Right hindlimb (tissue), 1 donor: Measurements from ENCODE around the gene AKAP8L.
A peak's percentile ranks its signal among the peaks of the same experiment; 100 is the strongest.

Source experiments
- DNase-seq: peaks from one replicate; pipeline ENCODE4 v3.0.0-alpha.2; 2018

The AKAP8L gene

DNA sequence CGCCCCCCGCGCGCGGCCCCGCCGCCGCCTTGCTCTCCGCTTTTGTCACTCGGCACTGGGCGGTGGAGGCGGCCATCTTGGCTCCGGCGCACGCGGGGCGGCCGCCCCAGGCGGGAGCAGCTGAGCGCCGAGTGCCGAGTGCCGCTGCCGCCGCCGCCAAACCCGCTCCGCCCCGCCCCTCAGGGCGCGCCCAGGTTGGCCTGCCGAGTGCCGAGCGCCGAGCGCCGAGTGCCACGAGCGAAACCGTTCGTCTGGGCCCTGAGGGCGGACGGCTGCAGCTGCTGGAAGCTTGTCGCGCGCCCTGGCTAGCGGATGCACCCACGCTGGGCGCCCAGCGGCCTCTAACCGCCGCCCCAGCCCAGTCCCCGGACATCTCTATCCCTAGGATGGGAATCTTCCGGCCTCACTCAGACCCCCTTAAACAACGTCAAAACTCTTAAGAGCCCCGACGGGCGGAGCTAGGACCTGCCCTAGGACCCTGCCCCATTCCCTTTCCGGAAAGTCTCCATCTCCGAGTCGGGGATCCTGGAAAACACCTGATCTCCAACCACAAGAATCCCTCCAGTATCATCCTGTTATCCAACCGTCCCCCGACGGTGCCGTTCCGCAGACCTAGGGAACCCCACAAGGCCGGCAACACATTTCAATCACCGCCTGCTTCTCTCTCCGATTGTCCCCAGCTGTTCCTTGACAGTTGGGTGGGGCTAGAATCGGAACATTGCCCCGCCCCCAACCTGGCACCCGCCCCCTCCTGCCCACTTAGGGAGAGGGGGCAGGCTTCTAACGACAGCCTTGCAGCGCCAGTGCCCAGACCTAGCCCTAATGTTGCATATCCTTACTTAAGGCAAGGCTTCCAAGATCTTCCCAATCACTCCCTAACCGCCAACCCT, 14.1 kb upstream of the AKAP8L start:
- peak; percentile 95 for DNase-seq

DNA sequence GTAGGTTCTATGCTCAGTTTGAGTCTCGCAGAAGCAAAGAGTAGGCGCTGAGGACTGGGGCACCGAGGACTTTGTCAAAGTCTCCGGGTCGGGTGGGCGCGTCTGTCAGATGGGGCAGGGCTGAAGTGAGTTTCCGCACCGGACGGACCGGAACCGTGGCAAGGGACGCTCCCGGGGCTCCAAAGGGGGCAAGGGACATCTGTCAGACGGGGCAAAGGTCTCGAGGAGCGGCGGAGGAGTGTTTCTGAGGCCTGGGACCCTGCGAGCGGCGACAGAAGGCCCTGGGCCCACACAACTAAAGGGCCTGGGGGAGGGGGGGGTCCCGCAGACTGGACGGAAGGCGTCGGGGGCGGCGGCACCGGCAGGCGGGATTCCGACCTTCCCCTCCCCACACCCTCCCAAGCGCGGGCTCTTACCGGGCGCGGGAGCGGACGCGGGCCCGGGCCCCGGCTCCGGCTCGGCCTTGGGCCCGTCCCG, 13.3 kb upstream of the AKAP8L start:
- DNase-seq, result no peak

DNA sequence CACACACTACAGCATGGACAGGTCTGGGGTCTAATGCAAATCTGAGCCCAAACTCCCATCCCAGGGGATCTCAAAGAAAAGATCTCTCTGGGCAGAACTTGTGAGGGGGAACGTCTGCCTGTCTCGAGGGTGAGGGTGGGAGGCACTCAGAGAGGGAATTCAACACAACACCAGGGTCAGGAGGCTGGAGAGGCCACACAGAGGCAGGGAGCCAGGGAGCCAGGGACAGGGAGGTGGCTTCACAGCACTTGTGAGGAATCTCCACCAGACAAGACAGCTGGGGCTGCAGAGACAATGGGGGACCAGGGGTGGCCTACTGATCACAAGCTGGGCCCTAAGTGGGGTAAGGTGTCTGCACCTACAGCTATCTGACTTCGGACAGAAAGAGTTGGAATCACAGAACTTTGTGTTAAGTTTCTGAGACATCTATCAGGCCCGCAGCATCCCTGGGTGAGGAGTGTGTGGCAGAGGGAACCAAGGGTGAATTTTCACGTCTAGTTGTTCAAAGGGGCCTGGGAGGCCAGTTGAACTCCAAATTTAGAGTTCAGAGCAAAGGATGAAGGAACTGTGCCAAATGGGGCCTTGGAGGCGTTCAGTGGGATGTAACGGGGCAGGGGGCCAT, 12.7 kb upstream of the AKAP8L start:
- DNase-seq, result no peak

DNA sequence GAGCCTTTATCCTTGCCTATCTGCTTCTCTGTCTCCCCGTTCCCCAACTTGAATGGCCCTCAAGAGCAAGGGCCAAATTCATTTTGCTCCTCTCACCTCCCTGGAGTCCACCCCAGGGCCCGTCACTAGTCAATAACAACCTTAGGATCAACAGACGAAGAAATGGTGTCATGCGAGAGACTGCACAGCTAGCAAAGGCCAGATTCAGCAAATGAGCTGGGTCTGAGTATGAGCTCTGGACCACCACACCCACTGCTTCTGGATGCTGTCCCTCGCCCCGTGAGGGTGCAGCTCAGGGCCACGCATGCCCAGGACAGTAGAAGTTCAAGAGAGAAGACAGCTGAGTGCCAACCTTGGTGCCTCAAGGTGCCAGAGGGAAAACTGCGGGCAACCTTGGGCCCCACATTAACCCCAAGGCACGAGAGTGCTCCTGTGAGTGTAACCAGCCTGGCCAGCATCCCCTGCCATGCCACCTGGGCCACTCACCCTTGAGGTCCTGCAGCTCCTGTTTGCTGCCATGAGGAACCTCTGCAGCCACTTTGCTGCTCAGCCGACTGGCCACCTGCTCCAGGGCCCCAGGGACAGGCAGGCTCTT, 11.8 kb upstream of the AKAP8L start:
- no peak for DNase-seq

DNA sequence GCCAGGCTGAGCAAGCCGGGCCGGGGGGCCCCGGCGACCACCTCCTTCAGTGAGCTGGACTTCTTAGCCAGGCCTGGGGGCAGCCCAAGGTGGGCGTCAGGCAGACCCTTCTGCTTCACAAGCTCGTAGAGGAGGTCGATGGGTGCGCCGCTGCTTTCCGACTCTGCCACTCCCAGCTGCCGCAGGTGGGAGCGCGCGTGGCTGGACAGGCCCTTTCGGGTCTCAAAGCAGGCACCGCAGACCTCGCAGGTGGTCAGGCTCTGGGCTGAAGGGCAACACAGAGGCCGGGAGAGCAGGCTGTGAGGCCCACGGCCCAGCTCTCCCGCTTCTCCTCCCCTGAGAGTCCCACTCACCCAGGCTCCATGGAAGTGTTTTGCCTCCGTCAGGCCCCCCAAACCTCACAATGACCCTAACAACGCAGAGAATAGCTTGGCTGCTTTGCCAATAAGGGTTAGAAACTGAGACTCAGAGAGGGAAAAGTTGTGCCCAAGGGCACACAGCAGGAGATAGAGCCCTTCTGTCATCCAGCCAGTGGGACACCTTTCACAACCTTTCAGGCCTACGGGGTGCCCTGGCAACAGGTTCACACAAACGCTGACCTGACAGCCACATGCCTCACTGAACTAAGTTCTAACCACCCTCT, 11.2 kb upstream of the AKAP8L start:
- DNase-seq, result no peak

DNA sequence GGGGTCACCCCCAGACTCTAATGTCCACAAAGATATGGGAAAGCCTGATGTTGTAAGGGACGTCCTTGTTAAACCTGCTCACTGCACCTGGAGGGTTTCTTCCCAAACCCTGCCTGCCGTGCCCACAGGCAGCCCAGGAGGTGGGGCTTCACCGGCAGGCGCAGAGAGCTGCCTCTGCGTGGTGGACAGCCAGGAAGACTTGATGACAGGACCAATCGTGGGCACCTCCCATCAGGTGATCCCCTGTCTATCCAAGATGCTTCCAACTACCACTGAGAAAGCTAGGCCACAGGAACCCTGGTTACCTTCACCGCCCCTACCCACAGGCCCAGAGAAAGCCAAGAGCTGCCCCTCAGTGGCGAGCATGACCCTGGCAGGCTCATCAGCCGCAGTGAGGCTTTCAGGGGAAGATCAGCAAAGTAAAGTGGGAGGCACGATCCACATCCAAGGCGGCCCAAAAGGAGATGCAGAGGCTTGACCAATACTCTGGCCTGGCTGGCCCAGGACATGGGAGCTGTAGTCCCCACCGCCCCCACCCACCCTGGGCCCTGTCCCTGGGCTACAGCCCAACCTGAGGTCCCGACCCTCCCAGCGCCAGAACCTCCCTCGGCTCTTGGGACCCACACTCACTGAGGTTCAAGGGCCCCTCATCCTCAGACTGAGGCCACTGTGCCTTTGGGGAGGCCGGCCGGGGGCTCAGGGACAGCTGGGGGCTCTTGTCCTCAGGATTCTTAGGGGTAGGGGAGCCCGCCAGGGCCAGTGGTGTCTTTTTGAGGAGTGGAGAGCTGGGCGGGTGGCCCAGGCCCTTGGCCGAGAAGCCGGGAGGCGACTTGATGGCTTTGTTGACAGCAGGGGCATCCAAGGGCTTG, 10.4 kb upstream of the AKAP8L start:
- peak; percentile 16 for DNase-seq

DNA sequence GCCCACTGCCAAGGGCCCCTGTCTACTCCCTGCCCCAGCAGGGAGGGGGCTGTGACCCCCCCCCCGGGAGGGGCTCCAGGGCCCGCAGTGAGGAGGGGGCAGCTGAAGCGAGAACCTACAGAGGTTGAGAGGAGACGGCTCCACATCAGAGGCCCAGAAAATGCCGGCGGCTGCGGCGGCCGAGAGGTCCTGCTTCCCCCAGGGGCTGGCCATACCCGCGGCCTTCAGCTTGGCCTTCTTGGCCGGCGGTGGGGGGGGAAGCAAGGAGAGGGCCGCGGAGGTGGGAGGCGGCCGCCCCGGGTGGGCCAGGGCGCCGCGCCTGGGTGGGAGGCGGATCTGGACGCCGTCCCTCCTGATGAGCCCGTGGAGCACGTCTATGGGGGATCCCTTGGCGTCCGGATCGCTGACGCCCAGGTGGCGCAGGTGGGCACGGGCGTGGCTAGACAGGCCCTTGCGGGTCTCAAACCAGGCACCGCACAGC, 9.2 kb upstream of the AKAP8L start:
- no peak for DNase-seq

DNA sequence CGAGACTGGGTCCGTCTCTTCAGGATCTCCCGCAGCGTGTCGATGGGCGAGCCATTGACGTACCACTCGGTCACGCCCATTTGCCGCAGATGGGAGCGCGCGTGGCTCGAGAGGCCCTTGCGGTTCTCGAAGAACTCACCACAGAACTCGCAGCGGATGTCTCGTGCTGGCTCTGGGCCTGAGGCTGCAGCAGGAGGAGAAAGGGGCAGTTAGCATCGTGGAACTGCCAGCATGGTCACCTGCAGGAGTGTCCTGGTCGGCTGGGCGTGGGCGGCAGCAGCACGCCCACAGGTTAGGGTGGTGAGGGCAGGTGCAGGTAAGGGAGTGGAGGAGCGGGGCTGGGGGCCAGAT, 8.5 kb upstream of the AKAP8L start:
- peak; percentile 12 for DNase-seq

DNA sequence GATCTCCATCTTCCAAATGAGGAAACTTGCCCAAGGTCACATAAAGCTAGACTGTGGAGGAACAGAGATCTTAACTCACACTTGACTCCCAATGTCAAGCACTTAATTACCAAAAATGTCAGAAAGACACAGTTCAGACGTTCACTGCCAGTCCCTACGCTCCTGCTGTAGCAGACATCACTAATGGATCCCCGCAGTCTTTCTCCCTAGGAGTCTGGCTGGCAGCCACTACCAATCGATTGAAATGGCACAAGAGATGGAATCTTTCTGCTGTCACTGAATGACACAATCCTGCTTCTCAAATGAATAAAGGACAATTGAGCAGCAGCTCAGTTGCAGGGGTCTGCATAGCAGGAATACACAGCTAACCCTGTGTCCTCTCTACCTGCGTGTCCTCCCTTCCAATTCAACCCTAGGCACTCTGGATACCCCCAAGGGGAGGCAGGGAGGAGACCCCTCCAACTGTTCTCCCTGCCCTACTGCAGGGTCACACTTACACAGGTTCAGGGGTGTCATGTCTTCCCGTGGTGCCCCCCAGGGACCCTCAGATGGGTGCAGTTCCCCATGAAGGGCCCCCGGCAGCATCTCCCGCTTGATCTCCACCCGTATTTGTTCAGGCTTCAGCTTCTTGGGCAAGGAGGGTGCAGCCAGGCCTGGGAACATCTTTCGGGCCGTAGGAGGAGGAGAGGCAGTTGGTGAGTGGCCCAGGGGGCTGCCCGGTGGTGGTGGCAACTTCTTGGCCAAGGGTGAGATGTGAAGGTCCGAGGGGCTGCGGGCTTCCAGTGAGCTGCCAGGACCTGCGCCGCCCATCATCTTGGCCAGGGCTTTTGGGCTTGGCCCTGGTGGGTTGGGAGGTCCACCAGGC, 7.9 kb upstream of the AKAP8L start:
- peak; percentile 13 for DNase-seq

DNA sequence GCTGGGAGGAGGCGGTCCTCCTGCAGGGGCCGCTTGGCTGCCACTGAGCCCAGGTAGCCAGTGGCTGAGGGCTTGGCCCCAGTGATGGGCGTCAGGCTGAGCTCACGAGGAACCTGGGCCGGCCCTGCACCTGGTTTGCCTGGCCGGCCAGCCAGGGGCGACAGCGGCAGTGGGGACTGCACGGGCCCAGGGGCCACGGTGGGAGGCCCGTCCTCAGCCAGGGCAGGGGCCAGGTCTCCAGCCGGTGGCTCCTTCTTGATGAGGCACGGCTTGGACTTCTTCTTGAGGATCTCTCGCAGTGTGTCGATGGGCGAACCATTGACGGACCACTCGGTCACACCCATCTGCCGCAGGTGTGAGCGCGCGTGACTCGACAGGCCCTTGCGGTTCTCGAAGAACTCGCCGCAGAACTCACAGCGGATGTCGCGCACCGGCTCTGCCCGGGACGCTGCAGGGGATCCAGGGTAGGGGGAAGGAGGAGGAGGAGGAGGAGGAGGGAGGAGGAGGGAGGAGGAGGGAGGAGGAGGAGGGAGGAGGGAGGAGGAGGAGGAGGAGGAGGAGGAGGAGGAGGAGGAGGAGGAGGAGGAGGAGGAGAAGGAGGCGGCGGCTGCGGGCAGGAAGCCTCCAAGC, 6.6 kb upstream of the AKAP8L start:
- peak; percentile 11 for DNase-seq

DNA sequence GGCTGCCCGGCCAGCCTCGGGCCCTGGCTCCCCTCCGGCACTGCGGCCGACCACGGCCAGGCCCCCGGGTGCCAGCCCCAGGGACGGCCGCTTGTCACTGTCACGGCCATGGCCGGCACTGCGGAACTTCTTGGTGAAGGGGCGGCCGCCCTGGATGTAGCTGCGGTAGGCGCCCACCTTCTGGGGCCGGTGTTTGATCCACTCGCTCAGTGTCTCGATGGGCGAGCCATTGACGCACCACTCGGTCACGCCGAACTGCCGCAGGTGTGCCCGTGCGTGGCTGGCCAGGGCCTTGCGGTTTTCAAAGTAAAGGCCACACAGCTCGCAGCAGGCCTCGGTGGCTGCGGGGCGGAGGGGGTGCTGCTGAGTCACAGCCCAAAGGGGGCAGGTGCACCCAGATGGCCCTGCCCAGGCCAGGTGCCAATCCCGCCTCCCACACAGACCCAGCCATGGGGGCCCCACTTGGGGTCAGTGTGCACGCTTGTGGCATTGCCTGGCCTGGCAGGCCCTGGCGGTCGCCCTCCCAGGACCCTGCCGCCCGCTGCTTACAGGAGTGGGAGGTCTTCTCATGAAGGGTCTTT, 6.0 kb upstream of the AKAP8L start:
- peak; percentile 24 for DNase-seq

DNA sequence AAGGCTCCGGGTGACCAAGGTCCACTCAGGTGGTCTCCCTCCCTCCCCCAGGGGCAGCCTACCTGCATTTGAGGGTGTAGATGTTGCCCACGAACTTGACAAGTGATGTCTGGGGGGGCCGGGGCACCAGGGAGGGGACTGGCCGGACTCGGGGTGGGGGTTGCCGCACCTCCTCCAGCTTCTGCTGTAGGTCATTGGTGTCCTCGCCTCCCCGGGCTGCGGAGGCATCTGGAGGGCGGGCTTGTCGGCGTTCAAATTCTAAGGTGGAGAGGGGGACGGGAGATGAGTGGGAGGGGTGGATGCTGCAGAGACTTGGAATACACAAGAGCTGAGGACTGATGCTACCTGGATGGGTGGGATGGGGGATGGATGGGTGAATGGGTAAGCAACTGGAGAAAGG, 5.3 kb upstream of the AKAP8L start:
- DNase-seq, result peak; percentile 18

DNA sequence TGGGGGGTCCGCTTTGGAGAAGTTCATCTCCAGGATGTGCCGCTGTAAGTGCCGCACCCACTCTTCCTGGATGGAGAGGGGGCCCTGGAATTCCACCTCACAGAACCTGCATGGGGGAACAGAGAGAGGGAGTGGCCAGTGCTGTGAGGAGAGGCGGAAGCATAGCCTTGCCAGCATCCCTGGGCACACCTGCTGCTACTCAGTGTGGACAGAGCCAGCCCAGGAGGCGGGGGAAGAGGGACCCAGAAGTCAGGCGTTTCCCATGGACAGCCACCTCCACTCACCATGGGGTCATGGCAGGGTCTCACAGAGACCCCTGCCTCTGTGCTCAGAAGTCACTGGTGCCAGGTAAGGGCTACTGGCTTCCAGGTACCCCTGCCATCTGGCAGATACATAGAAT, 4.3 kb upstream of the AKAP8L start:
- peak; percentile 12 for DNase-seq

DNA sequence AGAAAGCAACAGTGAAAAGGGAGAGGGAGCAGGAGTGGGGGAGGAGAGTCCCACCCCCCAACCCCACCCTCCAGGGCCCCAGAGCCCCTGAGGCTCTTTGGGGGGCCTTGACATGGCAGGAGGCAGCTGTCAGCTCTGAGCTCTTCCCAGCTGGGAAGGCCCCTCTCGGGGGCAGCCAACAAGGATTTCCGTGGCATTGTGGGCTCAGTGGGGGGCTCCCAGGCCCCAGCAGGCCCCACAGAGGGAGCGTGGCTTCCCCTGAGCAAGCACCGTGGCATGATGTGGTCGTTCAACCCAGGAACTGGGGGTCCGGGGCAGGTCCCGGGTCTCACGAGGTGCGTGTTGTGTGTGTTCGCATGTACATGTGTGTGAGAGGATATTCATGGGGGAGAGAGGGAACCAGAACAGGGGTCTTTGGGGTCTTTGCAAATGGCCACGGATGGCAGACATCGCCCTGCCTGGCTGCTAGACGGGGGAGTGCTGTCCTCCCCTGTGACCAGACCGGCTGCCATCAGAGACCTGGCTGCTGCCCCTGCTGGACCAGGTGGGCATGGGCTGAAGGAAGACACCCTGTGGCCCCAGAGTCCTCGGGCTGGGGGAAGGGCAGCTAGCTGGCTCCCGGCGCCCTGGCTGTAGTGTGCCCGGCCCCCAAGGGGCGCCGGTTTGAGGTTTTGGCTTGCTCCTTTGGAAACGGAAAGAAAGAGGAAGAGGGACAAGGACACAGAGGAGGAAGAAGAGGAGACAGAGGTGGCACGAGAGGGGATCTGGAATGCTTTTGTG, 3.7 kb upstream of the AKAP8L start:
- DNase-seq, result peak; percentile 17

DNA sequence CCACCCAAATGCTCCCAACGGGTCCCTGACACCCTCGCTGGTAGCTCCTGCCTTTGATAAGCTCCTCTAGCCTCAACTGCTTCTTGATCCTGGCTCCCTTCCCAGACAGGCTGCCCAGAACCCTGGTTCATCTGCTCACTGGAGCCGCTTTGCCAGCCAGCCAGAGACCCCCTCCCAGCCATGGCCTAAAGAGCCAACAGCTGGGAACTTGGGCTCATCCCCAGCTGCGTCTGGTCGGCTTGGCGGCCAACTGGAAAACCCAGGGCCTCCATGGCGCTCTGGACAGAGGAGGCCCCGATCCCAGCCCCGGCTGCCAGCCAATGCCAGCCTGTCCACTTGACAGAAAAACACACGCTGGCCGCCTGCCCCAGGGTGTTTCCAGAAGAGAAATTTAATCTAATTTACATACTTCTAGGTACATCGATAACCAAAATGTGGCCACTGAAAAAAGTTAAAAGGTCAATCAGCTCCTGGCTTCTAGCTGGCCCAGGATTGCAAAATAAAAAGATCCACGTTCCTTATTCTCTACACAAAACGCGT, 3.0 kb upstream of the AKAP8L start:
- DNase-seq, result peak; percentile 87

DNA sequence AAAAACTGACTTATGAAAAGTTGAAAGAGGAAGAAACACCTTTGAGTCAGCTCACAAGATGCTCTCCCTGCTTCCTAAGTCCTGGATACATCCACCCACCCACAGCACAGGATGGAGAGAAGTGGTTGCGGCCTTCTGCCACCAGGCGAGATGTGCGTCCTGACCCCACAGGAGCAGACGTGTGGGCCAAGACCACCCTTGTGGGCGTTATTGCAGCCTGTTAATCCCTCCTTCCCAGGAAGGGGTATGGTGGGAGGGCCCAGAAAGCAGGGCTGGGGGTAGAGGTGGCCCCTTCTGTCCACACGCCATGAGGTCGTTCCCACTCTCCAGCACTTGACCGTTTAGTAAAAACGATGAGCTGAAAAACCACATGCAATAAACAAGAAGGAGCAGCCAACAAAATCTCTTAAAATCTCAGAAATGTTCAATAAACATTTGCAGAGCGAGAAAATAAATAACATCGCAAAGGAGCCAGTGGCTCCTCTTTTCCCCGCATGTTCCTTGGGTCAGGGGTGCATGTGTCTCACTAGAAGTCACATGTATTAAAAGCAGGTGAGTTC, 2.4 kb upstream of the AKAP8L start:
- no peak for DNase-seq

DNA sequence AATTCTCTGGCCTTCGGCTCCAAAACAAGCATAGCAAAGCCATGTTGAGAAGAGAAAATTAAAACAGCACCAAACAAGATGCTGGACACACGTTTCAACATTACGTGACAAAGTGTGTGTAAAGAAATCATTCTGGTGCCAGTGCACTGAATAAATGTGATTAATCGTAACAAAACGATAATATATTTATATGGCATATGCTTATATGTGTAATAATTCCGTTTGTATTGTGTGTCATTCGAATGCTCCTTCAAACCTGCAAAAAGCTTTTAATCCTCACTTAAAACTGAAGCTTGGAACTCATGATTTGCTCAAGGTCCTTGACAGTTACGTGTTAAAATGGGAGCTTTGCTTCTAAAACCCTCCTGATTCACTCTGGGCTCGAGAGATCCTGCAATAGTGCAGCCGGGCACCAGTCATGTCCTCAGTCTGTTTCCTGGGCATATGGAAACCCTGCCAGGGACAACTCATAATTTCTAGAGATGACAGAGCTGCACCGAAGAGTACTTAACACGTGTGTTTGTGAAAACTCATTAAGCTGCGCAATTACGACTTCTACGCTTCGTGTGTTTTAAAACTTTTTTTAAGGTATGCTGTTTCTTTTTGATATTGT, 731 bp upstream of the AKAP8L start:
- DNase-seq, result no peak

DNA sequence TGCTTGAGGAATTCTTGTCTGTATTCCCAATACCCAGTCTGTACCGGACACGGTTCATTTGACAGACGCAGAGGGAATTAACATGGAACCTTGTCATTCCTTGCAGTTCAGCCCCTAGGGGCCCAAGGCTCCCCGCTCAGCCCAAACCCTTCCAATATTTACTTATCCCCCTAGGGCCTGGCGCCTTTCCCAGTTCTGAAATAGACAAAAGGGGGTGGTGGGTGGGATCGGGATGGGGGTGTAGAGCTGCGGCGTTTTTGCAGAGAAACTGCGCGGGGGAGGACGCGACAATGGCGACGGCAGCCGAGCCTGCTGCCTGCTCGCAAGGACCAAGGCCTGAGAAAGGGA, 583 bp downstream of the AKAP8L start:
- DNase-seq, result peak; percentile 52

DNA sequence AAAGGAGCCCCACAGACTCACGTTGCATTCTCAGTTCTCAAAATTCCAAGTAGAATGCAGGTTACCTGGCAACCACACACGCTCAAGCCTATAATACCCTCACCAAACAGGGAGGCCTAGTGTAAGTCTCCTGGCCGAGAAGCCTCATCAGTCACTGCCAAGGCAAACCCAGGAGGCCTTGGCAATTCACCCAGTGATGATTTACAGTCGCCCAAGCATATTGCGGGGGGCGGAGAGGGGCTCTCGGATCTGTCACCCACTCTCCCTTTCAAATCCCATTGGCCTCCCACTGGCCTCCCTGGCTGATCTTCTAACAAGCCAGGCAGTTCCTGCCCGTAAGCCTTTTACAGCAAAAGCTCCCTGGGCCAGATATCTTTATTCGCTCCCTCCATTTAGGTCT, 1.1 kb downstream of the AKAP8L start:
- no peak for DNase-seq
